ENCODE measurements around the gene ZNF280B.
A peak's percentile ranks its signal among the peaks of the same experiment; 100 is the strongest.
"Not testable (repeated sequence)": the region's sequence is repeated elsewhere in the genome, so short reads cannot be mapped to it uniquely, and the experiment has no call there.

The ZNF280B gene

DNA sequence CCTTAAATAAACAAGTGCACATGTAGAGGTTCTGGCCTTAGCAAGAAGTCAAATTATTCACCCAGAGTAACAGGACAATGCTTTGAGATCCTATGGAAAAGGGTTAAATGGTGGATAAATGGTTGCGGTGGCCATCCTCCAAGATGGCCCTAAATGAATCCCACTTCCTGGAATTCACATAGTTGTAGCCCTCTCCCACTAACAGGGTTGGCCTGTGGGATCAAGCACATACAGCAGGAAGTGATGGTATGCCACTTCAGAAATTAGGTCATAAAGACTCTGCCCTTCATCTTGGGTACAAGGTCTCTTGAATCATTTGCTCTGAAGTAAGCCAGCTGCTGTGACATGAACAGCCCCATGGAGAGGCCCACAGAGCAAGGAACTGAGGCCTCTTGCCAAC, 1.8 kb downstream of the ZNF280B start:
- no peak for DNase-seq

- no peak for DNase-seq
Observed at GRCh38 chr22:22498267-22498666, 10.3 kb downstream of the ZNF280B start.

GRCh38 chr22:22491589-22491988, 17.0 kb downstream of the ZNF280B start:
- not testable (repeated sequence) for DNase-seq

GRCh38 chr22:22488736-22489135, 19.8 kb downstream of the ZNF280B start:
- no peak for DNase-seq

GRCh38 chr22:22487869-22488597, 20.5 kb downstream of the ZNF280B start:
- no peak for DNase-seq

- no peak for DNase-seq
Observed at GRCh38 chr22:22487059-22487458, 21.5 kb downstream of the ZNF280B start.

DNA sequence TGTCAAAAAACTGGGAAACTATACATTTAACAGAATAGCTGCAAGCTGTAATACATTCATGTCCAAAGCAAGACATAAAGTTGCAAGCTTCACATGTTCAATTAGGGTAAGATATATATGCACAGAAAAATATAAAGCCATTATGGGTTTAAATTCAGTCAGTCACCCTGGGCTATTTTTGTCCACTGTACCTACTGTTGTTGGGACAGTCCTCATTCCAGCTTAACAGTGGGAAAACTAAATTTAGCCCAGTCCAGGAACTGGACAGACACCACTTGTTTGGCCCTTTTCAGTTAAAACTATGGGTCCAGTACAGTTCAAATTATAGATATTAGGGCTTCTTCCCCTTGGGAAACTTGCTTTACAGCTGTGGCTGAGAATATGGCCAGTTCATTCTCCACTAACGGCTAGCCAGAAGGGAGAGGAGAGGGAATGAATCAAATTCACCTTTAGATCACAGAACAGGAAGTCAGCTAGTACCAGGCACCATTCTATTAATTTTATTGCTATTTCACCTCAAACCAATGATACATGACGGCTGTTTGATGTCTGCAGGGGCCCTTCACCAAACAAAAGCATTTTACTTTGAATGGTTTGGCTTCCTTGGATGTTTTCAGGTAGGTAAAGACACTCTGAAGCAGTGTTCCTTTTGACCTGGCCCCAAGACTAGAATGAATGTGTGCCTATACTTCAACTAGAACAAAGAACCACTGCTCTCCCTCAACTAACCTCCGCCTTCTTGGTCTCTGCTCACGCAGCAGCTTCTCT, 22.2 kb downstream of the ZNF280B start:
- DNase-seq = no peak

- no peak for DNase-seq
Observed at GRCh38 chr22:22485524-22485923, 23.0 kb downstream of the ZNF280B start.

DNA sequence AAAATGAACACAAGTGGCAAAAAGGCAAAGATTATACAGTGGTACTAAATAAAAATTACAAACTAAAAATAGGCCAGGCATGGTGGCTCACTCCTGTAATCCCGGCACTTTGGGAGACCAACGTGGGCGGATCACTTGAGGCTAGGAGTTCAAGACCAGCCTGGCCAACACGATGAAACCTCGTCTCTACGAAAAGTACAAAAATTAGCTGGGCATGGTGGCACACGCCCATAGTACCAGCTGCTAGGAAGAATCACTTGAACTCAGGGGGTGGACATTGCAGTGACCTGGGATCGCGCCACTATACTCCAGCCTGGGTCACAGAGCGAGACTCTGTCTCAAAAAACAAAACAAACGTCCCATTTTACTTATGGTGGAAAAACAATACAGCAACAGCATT, 24.5 kb downstream of the ZNF280B start:
- no peak for DNase-seq

- no peak for DNase-seq
Observed at GRCh38 chr22:22480940-22481339, 27.6 kb downstream of the ZNF280B start.

GRCh38 chr22:22479999-22480532, 28.5 kb downstream of the ZNF280B start:
- DNase-seq = no peak

DNA sequence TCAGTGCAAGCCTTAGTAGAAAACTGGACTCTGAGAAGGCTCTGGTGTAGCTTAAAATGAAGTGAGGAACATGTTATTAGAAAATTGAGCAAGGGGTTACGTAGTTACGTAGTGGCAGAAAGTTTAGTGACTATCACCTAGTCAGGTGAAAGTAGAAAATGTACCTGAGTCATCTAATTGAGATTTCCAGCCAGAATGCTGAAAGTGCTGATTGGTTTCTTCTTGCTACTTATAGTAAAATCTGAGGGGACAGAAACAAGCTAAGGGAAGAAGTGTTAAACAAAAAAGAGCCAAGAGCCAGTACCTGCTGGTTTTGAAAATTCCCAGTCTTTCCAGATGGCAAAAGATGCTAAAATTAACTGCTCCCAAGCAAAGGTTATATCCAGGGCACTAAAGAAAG, 29.4 kb downstream of the ZNF280B start:
- DNase-seq = no peak

GRCh38 chr22:22478470-22478869, 30.1 kb downstream of the ZNF280B start:
- DNase-seq = no peak

- no peak for DNase-seq
Observed at GRCh38 chr22:22474733-22475132, 33.8 kb downstream of the ZNF280B start.

DNA sequence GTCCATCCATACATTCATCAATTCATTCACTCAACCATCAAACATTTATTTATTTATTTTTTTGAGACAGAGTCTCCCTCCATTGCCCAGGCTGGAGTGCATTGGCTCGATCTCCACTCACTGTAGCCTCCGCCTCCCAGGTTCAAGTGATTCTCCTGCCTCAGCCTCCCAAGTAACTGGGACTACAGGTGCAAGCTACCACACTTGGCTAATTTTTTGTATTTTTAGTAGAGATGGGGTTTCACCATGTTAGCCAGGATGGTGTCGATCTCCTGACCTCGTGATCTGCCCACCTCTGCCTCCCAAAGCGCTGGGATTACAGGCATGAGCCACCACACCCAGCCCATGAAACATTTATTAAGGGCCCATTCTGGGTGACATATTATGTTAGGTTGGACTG, 37.4 kb downstream of the ZNF280B start:
- DNase-seq = not testable (repeated sequence)

- no peak for DNase-seq
Observed at GRCh38 chr22:22469527-22469926, 39.0 kb downstream of the ZNF280B start.

DNA sequence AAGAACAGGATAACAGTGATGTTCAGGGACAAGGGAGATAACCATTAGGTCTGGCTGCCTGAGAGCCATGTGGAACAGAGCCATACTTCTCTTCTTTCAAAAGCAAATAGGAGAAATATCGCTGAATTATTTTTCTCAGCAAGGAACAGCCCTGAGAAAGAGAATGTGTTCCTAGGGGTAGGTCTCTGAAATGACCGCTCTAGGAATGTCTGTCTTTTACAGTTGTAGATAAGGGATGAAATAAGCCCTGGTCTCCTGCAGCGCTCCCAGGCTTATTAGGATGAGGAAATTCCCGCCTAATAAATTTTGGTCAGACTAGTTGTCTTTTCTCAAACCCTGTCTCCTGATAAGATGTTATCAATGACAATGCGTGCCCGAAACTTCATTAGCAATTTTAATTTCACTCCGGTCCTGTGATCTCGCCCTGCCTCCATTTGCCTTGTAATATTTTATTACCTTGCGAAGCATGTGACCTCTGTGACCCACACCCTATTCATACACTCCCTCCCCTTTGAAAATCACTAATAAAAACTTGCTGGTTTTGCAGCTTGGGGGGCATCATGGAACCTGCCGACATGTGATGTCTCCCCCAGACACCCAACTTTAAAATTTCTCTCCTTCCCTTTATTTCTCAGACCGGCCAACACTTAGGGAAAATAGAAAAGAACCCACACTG, 39.6 kb downstream of the ZNF280B start:
- not testable (repeated sequence) for DNase-seq

- DNase-seq = no peak
Observed at GRCh38 chr22:22467112-22467511, 41.4 kb downstream of the ZNF280B start.

DNA sequence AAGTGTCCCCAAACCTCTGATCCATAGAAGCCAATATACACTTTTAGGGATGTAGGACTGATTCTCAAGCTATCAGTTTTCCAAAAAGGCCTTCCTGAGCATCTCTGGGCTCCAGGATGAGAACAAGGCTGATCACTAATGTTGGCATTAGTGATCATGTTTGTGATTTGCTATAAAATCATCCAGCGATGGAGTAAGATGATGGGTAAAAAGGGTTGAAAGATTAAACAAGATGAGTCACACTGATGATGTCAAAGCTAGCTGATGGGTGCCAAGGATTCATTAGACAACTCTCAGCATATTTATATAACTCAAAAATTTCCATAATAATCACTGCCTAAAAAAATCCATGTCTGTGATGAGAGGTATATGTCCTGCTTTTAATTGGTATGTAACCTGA, 42.8 kb downstream of the ZNF280B start:
- DNase-seq = no peak

DNA sequence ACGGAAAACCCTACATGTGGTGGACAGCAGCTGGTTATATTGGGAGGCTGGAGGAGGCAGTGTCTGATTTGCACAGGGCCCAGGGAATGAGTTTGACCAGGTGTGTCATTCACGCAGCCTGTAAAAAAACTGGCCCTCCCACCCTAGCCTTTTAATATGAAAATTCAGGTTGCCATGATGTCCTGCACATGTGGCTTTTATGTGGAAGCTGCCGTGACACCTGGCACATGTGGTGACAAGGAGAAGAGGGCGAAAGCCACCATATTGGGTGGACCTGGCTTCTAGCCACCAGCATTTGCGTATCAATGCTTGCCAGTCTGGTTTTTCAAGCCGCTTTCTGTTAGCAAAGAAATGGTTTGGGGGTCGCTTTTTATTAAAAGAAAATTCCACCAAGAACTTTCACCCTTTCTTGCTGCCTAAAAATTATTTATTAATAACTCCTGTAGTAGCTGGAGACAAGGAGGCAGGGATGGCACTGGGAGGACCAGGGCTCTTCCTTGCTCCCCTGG, 43.4 kb downstream of the ZNF280B start:
- no peak for DNase-seq

- no peak for DNase-seq
Observed at GRCh38 chr22:22464541-22465054, 43.9 kb downstream of the ZNF280B start.

GRCh38 chr22:22463855-22464540, 44.5 kb downstream of the ZNF280B start:
- peak in 1 of 4 experiments; percentile 1 for DNase-seq

Measured in activated naive CD4-positive, alpha-beta T cell (primary cell).